ENCODE data around the gene SSPN. TPM values are rescaled to one million over a fixed set of nuclear protein-coding genes. Genes with fewer than 3 reads are reported as not detected.

Gene SSPN
- total and polyA plus RNA-seq, 9 of the 15 experiments (the other 6 are each of a cell fraction or from before 2014, with no cell fraction given) = 0.40 TPM; not detected in 8

- Histone ChIP-seq H3K9me3 (replicated peaks; ENCODE audit: control insufficient read depth, insufficient read depth, low read depth, low read length) (no peaks in the 10 kb centered on the region), H3K79me2 (ENCODE audit: control insufficient read depth, insufficient read depth, low read length) (no peaks in the 10 kb centered on the region), H3K27me3 (ENCODE audit: control insufficient read depth in 2 of 2, insufficient read depth in 2 of 2, low read length in 2 of 2) (no peaks in the 10 kb centered on the region), H3K4me3 (no peak overlapping the region), H3K36me3 (ENCODE audit: control insufficient read depth, insufficient read depth, low read length) (no peaks in the 10 kb centered on the region), H2AFZ (ENCODE audit: low read depth, low read length) (peak overlapping the region; percentile 75; the same call in 1 of the 2 replicates), H3K9me1 (ENCODE audit: control insufficient read depth, insufficient read depth, low read length) (no peaks in the 10 kb centered on the region), H3K9ac (ENCODE audit: insufficient read depth in 1 of 2, low read depth in 2 of 2, low read length in 2 of 2) (no peak overlapping the region), H3K27ac (ENCODE audit: extremely low read depth, low read depth, low read length) (peak overlapping the region; percentile 40; the same call in 1 of the 3 replicates), H4K20me1 (replicated peaks; ENCODE audit: control insufficient read depth, insufficient read depth, low read length) (no peaks in the 10 kb centered on the region), H3K4me2 (ENCODE audit: insufficient read depth, low read length) (peak overlapping the region; percentile 23), H3K4me1 (replicated peaks in 1 of 2; ENCODE audit: control insufficient read depth in 2 of 2, insufficient read depth in 2 of 2, low read length in 2 of 2) (peaks cover 0 to 9% of the 10 kb centered on the region in 2 experiments; a peak in 3 of 5 replicates)
- WGBS (ENCODE audit: insufficient coverage, low coverage, missing lambda C conversion rate) = 10% methylated on average over 6 of the region's 6 CpGs
- intact Hi-C loops (cut with micrococcal nuclease) = no loop called here
- BruUV-seq (replicated peaks) = no TSS peak
- ChIA-PET POLR2A (no interaction called here), CTCF (ENCODE audit: low intra/inter-chr PET ratio) (no interaction called here)
- in situ Hi-C loops (cut with MboI) = no loop called here
- peak; percentile 42 for FAIRE-seq
- peak; percentile 72 for ATAC-seq
- DNase-seq (ENCODE audit: extremely low read depth in 1 of 4, low spot score in 3 of 4) = peak; percentile 21 to 41 (median 26)
- TF ChIP-seq TSC22D4 (tag; IDR thresholded peaks at IDR 0.05) (no peak), ZNF766 (CRISPR knock-in tag; conservative IDR thresholded peaks at IDR 0.05) (peak; percentile 96), MEF2A (IDR thresholded peaks at IDR 0.05; ENCODE audit: control insufficient read depth, low read depth, low read length) (peak; percentile 63; the same call in 1 of the 2 replicates), MAFG (tag; conservative IDR thresholded peaks at IDR 0.05) (peak; percentile 43; the same call in 1 of the 2 replicates), ATF4 (CRISPR knock-in tag; IDR thresholded peaks at IDR 0.05) (no peak), SMARCA4 (IDR thresholded peaks at IDR 0.05) (peak; percentile 67; the same call in 1 of the 2 replicates), NFE2 (IDR thresholded peaks at IDR 0.05; ENCODE audit: low read depth) (peak; percentile 49)
- TF ChIP-seq, protein P1, sequence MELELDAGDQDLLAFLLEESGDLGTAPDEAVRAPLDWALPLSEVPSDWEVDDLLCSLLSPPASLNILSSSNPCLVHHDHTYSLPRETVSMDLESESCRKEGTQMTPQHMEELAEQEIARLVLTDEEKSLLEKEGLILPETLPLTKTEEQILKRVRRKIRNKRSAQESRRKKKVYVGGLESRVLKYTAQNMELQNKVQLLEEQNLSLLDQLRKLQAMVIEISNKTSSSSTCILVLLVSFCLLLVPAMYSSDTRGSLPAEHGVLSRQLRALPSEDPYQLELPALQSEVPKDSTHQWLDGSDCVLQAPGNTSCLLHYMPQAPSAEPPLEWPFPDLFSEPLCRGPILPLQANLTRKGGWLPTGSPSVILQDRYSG (tag; conservative IDR thresholded peaks at IDR 0.05; ENCODE audit: low read depth) = no peak
- TF ChIP-seq, protein P2, sequence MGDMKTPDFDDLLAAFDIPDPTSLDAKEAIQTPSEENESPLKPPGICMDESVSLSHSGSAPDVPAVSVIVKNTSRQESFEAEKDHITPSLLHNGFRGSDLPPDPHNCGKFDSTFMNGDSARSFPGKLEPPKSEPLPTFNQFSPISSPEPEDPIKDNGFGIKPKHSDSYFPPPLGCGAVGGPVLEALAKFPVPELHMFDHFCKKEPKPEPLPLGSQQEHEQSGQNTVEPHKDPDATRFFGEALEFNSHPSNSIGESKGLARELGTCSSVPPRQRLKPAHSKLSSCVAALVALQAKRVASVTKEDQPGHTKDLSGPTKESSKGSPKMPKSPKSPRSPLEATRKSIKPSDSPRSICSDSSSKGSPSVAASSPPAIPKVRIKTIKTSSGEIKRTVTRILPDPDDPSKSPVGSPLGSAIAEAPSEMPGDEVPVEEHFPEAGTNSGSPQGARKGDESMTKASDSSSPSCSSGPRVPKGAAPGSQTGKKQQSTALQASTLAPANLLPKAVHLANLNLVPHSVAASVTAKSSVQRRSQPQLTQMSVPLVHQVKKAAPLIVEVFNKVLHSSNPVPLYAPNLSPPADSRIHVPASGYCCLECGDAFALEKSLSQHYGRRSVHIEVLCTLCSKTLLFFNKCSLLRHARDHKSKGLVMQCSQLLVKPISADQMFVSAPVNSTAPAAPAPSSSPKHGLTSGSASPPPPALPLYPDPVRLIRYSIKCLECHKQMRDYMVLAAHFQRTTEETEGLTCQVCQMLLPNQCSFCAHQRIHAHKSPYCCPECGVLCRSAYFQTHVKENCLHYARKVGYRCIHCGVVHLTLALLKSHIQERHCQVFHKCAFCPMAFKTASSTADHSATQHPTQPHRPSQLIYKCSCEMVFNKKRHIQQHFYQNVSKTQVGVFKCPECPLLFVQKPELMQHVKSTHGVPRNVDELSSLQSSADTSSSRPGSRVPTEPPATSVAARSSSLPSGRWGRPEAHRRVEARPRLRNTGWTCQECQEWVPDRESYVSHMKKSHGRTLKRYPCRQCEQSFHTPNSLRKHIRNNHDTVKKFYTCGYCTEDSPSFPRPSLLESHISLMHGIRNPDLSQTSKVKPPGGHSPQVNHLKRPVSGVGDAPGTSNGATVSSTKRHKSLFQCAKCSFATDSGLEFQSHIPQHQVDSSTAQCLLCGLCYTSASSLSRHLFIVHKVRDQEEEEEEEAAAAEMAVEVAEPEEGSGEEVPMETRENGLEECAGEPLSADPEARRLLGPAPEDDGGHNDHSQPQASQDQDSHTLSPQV (IDR thresholded peaks at IDR 0.05) = peak; percentile 32; the same call in 1 of the 2 replicates
Measured at GRCh38 chr12:26298785-26299621, 103.6 kb downstream of the SSPN start.

Data from K562 (cell line).